Measurements from ENCODE around the gene WDR18.
A peak's percentile ranks its signal among the peaks of the same experiment; 100 is the strongest.

DNA sequence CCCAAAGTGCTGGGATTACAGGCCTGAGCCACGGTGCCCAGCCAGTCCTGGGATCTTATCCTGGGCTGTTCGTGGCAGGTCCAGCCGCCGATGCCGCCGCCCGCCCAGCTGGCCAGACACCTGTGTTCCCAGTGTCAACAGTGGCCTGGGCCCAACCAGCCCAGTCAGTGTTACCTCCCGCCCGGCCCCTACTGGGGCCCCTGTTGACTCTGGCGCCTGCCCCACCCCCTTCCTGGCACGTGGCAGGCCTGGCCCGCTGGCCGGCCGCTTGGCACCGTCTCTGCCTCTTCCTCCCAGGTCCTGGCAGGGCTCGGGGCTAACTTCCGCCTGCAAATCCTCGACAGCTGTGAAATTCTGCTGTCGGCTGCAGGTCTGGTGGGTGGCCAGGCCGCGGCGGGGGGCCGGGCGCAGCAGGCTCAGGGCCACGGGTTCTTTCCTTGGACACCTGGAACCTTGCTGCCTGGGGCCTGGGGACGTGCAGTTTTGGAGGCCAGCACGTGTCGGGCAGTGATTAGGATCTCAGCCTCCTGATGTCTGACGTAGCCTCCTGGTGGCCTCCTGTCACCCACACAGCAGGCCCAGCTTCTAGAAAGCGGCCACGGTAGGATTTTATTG, 49.2 kb upstream of the WDR18 start:
- TF ChIP-seq, protein P1, sequence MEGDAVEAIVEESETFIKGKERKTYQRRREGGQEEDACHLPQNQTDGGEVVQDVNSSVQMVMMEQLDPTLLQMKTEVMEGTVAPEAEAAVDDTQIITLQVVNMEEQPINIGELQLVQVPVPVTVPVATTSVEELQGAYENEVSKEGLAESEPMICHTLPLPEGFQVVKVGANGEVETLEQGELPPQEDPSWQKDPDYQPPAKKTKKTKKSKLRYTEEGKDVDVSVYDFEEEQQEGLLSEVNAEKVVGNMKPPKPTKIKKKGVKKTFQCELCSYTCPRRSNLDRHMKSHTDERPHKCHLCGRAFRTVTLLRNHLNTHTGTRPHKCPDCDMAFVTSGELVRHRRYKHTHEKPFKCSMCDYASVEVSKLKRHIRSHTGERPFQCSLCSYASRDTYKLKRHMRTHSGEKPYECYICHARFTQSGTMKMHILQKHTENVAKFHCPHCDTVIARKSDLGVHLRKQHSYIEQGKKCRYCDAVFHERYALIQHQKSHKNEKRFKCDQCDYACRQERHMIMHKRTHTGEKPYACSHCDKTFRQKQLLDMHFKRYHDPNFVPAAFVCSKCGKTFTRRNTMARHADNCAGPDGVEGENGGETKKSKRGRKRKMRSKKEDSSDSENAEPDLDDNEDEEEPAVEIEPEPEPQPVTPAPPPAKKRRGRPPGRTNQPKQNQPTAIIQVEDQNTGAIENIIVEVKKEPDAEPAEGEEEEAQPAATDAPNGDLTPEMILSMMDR (IDR thresholded peaks at IDR 0.05) = peak in 1 of 6 experiments; percentile 15
- TF ChIP-seq POLR2A (IDR thresholded peaks at IDR 0.05) = peak in 1 of 2 donors; percentile 43

Data from thyroid gland (tissue), 4 donors.